Neural progenitor cell (in vitro differentiated cells): ENCODE data around the gene FUZ. TPM values are rescaled to one million over a fixed set of nuclear protein-coding genes. Genes with fewer than 3 reads are reported as not detected.

Source experiments
- DNase-seq: peaks from one replicate; pipeline ENCODE4 v3.0.0-alpha.2; 2016; ENCODE audit warnings: low spot score
- H2AFZ ChIP-seq: fragments of 200-600 bp; sonication (generic); replicated peaks from 2 replicates; pipeline ENCODE4 v1.6.1; 2016; ENCODE audit warnings: antibody characterized with exemption
- H3F3A ChIP-seq: fragments of 200-600 bp; sonication (generic); 2 replicates; pipeline ENCODE4 v1.6.1; 2016; ENCODE audit warnings: antibody characterized with exemption, low read depth
- H3K27ac ChIP-seq: fragments of 200-600 bp; sonication (generic); 2 replicates; pipeline ENCODE4 v1.5.1; 2016; ENCODE audit warnings: mild to moderate bottlenecking
- H3K27me3 ChIP-seq: fragments of 200-600 bp; sonication (generic); 2 replicates; pipeline ENCODE4 v1.6.1; 2016; ENCODE audit warnings: mild to moderate bottlenecking, moderate library complexity
- H3K36me3 ChIP-seq: fragments of 200-600 bp; sonication (generic); 2 replicates; pipeline ENCODE4 v1.5.1; 2016
- H3K4me1 ChIP-seq: fragments of 200-600 bp; sonication (generic); 2 replicates; pipeline ENCODE4 v1.6.1; 2016; ENCODE audit warnings: mixed run types
- H3K4me2 ChIP-seq: fragments of 200-600 bp; sonication (generic); 2 replicates; pipeline ENCODE4 v1.6.1; 2016
- H3K4me3 ChIP-seq: fragments of 200-600 bp; sonication (generic); 2 replicates; pipeline ENCODE4 v1.5.1; 2016
- H3K79me2 ChIP-seq: fragments of 200-600 bp; sonication (generic); 2 replicates; pipeline ENCODE4 v1.6.1; 2016; ENCODE audit warnings: low read depth
- H3K9ac ChIP-seq: fragments of 200-600 bp; sonication (generic); 2 replicates; pipeline ENCODE4 v1.6.1; 2016
- H3K9me3 ChIP-seq: fragments of 200-600 bp; sonication (generic); 2 replicates; pipeline ENCODE4 v1.5.1; 2016; ENCODE audit warnings: low read depth
- H4K20me1 ChIP-seq: fragments of 200-600 bp; sonication (generic); 2 replicates; pipeline ENCODE4 v1.6.1; 2016; ENCODE audit warnings: low read depth
- H3K27ac Mint-ChIP-seq: 3 replicates; pipeline ENCODE4 v1.8.0; 2021; ENCODE audit warnings: mixed read lengths
- H3K27me3 Mint-ChIP-seq: 2 replicates; pipeline ENCODE4 v1.8.0; 2022; ENCODE audit warnings: low read depth, mild to moderate bottlenecking, inconsistent platforms, moderate library complexity, mixed read lengths; ENCODE audit not compliant: insufficient read depth
- H3K36me3 Mint-ChIP-seq: 3 replicates; pipeline ENCODE4 v1.8.0; 2021; ENCODE audit warnings: mixed read lengths
- H3K4me1 Mint-ChIP-seq: 3 replicates; pipeline ENCODE4 v1.8.0; 2021; ENCODE audit warnings: mixed read lengths
- H3K4me3 Mint-ChIP-seq: 3 replicates; pipeline ENCODE4 v1.8.0; 2021; ENCODE audit warnings: mild to moderate bottlenecking, moderate library complexity, mixed read lengths
- H3K9me3 Mint-ChIP-seq: 3 replicates; pipeline ENCODE4 v1.8.0; 2020; ENCODE audit warnings: mixed read lengths
- CTCF ChIP-seq: fragments of 200-600 bp; sonication (generic); IDR thresholded peaks from 2 replicates; pipeline ENCODE4 v1.5.1; 2017; ENCODE audit warnings: antibody characterized with exemption, mild to moderate bottlenecking
- EZH2 ChIP-seq: fragments of 200-600 bp; sonication (generic); IDR thresholded peaks from 2 replicates; pipeline ENCODE4 v1.6.1; 2017; ENCODE audit warnings: antibody characterized with exemption, mild to moderate bottlenecking, moderate library complexity
- EZH2phosphoT487 ChIP-seq: fragments of 200-600 bp; sonication (generic); IDR thresholded peaks from 2 replicates; pipeline ENCODE4 v1.6.1; 2017; ENCODE audit warnings: antibody characterized with exemption
- total RNA-seq: library from RNA; depleted of rRNA; stranded (reverse); fragments of >200 nt; gene quantifications from 2 replicates; pipeline ENCODE4 v1.2.3, GENCODE V29; 2015; ENCODE audit warnings: low replicate concordance

The FUZ gene
- total RNA-seq, 1 donor from 2014 or later, result 24.6 TPM

DNA sequence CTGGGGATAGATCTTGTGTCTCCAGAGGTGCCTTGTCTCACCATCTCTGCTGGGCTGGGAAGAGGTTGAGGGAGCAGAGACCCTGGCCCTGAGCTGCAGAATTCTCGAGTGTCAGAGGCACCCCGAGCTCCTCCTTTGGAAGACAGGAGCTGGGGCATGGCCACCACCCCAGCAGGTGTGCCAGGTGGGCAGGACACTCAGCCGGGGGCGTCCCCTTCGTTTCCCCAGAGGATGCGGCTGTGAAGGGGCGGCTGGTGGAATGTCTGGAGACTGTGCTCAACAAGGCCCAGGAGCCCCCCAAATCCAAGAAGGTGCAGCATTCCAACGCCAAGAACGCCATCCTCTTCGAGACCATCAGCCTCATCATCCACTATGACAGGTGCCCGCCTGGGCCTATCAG, 14.5 kb downstream of the FUZ start:
- H3K27ac ChIP-seq, result no peak overlapping the region
- no peaks in the 10 kb centered on the region for H3K27me3 ChIP-seq
- H3K27me3 Mint-ChIP-seq, result peaks cover 8% of the 10 kb centered on the region
- H3K36me3 Mint-ChIP-seq, result peaks cover 18% of the 10 kb centered on the region
- no peaks in the 10 kb centered on the region for H3K79me2 ChIP-seq
- no peaks in the 10 kb centered on the region for H3K36me3 ChIP-seq
- DNase-seq, result no peak
- no peaks in the 10 kb centered on the region for H4K20me1 ChIP-seq
- no peak overlapping the region for H3K4me3 ChIP-seq
- no peak overlapping the region for H2AFZ ChIP-seq
- no peak overlapping the region for H3K4me2 ChIP-seq
- no peak overlapping the region for H3K4me3 Mint-ChIP-seq
- peaks cover 10% of the 10 kb centered on the region for H3K4me1 ChIP-seq
- H3K9me3 Mint-ChIP-seq, result no peaks in the 10 kb centered on the region
- H3K9me3 ChIP-seq, result no peaks in the 10 kb centered on the region
- no peaks in the 10 kb centered on the region for H3F3A ChIP-seq
- peaks cover 8% of the 10 kb centered on the region for H3K4me1 Mint-ChIP-seq
- TF ChIP-seq EZH2phosphoT487, result no peak
- TF ChIP-seq EZH2, result no peak
- H3K9ac ChIP-seq, result no peak overlapping the region
- H3K27ac Mint-ChIP-seq, result no peak overlapping the region

DNA sequence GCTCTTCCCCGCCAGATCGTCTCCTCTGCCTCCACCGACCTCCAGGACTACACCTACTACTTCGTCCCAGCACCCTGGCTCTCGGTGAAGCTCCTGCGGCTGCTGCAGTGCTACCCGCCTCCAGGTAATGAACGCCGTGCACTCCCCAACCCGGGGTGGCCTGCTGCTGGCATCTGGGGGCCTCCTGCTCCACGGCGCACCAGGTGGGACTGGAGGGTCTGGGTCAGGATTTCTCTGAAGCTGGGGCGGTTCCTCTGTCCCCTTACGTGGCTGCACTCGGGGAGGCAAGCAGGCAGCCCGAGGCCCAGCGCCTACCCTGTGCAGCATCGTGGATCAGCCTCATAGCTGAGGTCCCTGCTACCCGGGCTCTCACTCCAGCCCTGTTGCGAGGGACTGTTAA, 17.5 kb downstream of the FUZ start:
- H3K36me3 Mint-ChIP-seq, result peaks cover 16% of the 10 kb centered on the region
- peaks cover 3% of the 10 kb centered on the region for H3K27me3 Mint-ChIP-seq
- no peaks in the 10 kb centered on the region for H3K4me1 Mint-ChIP-seq
- no peak overlapping the region for H2AFZ ChIP-seq
- H4K20me1 ChIP-seq, result no peaks in the 10 kb centered on the region
- no peak overlapping the region for H3K9ac ChIP-seq
- H3K27me3 ChIP-seq, result no peaks in the 10 kb centered on the region
- no peaks in the 10 kb centered on the region for H3K36me3 ChIP-seq
- H3K4me2 ChIP-seq, result no peak overlapping the region
- no peak for DNase-seq
- H3K27ac ChIP-seq, result no peak overlapping the region
- H3K9me3 Mint-ChIP-seq, result no peaks in the 10 kb centered on the region
- no peaks in the 10 kb centered on the region for H3K9me3 ChIP-seq
- no peaks in the 10 kb centered on the region for H3K79me2 ChIP-seq
- H3K27ac Mint-ChIP-seq, result no peak overlapping the region
- H3F3A ChIP-seq, result no peaks in the 10 kb centered on the region
- no peaks in the 10 kb centered on the region for H3K4me1 ChIP-seq
- no peak overlapping the region for H3K4me3 ChIP-seq
- no peak for TF ChIP-seq EZH2phosphoT487
- TF ChIP-seq EZH2, result no peak
- no peak for TF ChIP-seq CTCF
- H3K4me3 Mint-ChIP-seq, result no peak overlapping the region

DNA sequence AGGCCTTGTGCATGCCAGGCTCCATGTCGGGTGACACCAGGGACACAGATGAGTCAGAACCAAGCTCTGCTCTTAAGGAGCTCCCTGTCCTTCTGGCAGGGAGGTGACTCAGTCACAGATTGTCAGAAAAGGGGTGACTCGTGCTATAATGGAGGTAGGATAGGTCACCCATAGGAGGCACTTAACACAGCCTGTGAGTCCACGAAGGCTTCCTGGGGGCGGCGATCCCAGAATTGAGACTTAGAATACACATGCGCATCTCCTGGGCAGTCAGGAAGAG, 19.6 kb downstream of the FUZ start:
- Mint-ChIP-seq H3K4me1 (peaks cover 2% of the 10 kb centered on the region), H3K27ac (no peak overlapping the region), H3K9me3 (no peaks in the 10 kb centered on the region), H3K36me3 (peaks cover 18% of the 10 kb centered on the region), H3K27me3 (peaks cover 3% of the 10 kb centered on the region), H3K4me3 (peak overlapping the region; percentile 44)
- no peak overlapping the region for H3K9ac ChIP-seq
- H3K4me1 ChIP-seq, result no peaks in the 10 kb centered on the region
- H2AFZ ChIP-seq, result no peak overlapping the region
- H3F3A ChIP-seq, result no peaks in the 10 kb centered on the region
- H3K27ac ChIP-seq, result no peak overlapping the region
- H3K27me3 ChIP-seq, result no peaks in the 10 kb centered on the region
- H3K9me3 ChIP-seq, result no peaks in the 10 kb centered on the region
- DNase-seq, result no peak
- no peaks in the 10 kb centered on the region for H3K36me3 ChIP-seq
- H3K4me2 ChIP-seq, result no peak overlapping the region
- no peaks in the 10 kb centered on the region for H3K79me2 ChIP-seq
- no peaks in the 10 kb centered on the region for H4K20me1 ChIP-seq
- H3K4me3 ChIP-seq, result no peak overlapping the region
- TF ChIP-seq CTCF, result no peak
- TF ChIP-seq EZH2phosphoT487, result no peak
- TF ChIP-seq EZH2, result no peak

- no peaks in the 10 kb centered on the region for H3K4me1 ChIP-seq
- H3K27ac ChIP-seq, result no peak overlapping the region
- H3K79me2 ChIP-seq, result no peaks in the 10 kb centered on the region
- peaks cover 23% of the 10 kb centered on the region for H3K36me3 Mint-ChIP-seq
- peaks cover 3% of the 10 kb centered on the region for H3K27me3 Mint-ChIP-seq
- H3K4me3 ChIP-seq, result no peak overlapping the region
- H3K4me2 ChIP-seq, result no peak overlapping the region
- H3K4me1 Mint-ChIP-seq, result peaks cover 5% of the 10 kb centered on the region
- H3K36me3 ChIP-seq, result no peaks in the 10 kb centered on the region
- H3K27me3 ChIP-seq, result no peaks in the 10 kb centered on the region
- H3K4me3 Mint-ChIP-seq, result peak overlapping the region; percentile 44
- no peaks in the 10 kb centered on the region for H3K9me3 Mint-ChIP-seq
- H3F3A ChIP-seq, result no peaks in the 10 kb centered on the region
- no peak overlapping the region for H2AFZ ChIP-seq
- H3K27ac Mint-ChIP-seq, result no peak overlapping the region
- no peak overlapping the region for H3K9ac ChIP-seq
- H4K20me1 ChIP-seq, result no peaks in the 10 kb centered on the region
- no peak for DNase-seq
- TF ChIP-seq EZH2phosphoT487, result no peak
- TF ChIP-seq EZH2, result no peak
- no peak for TF ChIP-seq CTCF
- no peaks in the 10 kb centered on the region for H3K9me3 ChIP-seq
Measured at GRCh38 chr19:49792829-49793560, 20.1 kb downstream of the FUZ start.
